Activated naive CD8-positive, alpha-beta T cell treated with anti-CD3 and anti-CD28 coated beads, Interleukin-2, amount 10 ng/mL, durations not matched to agents 7 days and 5 days (primary cell): ENCODE data around the gene NR6A1. TPM values are rescaled to one million over a fixed set of nuclear protein-coding genes. Genes with fewer than 3 reads are reported as not detected.

Experiments used
- ATAC-seq: fragments of 150-1000 bp; cut with Tn5 transposase; one replicate; pipeline ENCODE4 v1.10.0; 2021; ENCODE audit warnings: low read depth, moderate library complexity
- POLR2A ChIA-PET: fragments of 350-600 bp; sonication (Branson Sonifier 250); formaldehyde crosslinking; loops from one replicate; lab custom pipeline; 2021; ENCODE audit warnings: antibody characterized with exemption; lab: Charles Lee
- DNase-seq: peaks from one replicate; pipeline ENCODE4 v3.0.0; 2021
- H3K27ac Mint-ChIP-seq: one replicate; pipeline ENCODE4 v1.8.0; 2022; ENCODE audit warnings: mild to moderate bottlenecking, mixed read lengths
- H3K27me3 Mint-ChIP-seq: one replicate; pipeline ENCODE4 v1.8.0; 2022; ENCODE audit warnings: mild to moderate bottlenecking, moderate library complexity, mixed read lengths
- H3K36me3 Mint-ChIP-seq: one replicate; pipeline ENCODE4 v1.8.0; 2021; ENCODE audit warnings: mild to moderate bottlenecking, mixed read lengths
- H3K4me1 Mint-ChIP-seq: one replicate; pipeline ENCODE4 v1.8.0; 2021; ENCODE audit warnings: mixed read lengths
- H3K4me3 Mint-ChIP-seq: one replicate; pipeline ENCODE4 v1.8.0; 2022; ENCODE audit warnings: mild to moderate bottlenecking, moderate library complexity, mixed read lengths
- H3K9me3 Mint-ChIP-seq: one replicate; pipeline ENCODE4 v1.8.0; 2021; ENCODE audit warnings: mixed read lengths
- total RNA-seq, 2 experiments: library from RNA; stranded (reverse); gene quantifications; one replicate each; pipeline ENCODE4 v1.2.3, GENCODE V29; 2021

The NR6A1 gene
- total RNA-seq, 2 experiments from 2014 or later = 0.06 to 0.11 TPM

DNA sequence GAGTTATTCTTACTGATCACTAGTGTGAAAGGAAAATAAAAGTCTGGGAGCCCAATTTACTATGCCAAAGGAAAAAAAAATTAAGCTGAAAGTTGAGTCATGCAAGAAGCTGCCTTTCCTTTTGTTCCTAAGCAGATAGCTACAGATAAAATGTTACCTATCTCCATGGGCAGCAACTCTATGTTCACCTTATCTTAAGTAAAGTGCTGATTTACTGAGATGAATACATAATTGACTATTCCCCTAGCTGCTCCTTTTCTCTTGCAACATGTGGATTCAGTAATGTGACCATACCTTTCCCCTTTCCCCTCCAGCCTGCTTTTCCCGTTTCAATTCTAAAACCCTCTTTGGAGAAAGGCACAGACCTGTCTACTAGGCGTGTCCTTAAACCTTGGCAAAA lies 201.2 kb downstream of the NR6A1 start:
- H3K36me3 Mint-ChIP-seq = no peaks in the 10 kb centered on the region
- POLR2A ChIA-PET = interaction anchor here (0.6 kb wide), 1 partner anchor 656 kb away, joined by 3 read pairs; no protein-coding TSS in a partner anchor

GRCh38 chr9:124567362-124567761 lies 203.7 kb downstream of the NR6A1 start:
- ATAC-seq = no peak
- DNase-seq = no peak
- H3K27ac Mint-ChIP-seq = no peak overlapping the region
- POLR2A ChIA-PET = no interaction called here
- peaks cover 25% of the 10 kb centered on the region for H3K27me3 Mint-ChIP-seq
- H3K9me3 Mint-ChIP-seq = no peaks in the 10 kb centered on the region
- no peaks in the 10 kb centered on the region for H3K36me3 Mint-ChIP-seq
- H3K4me1 Mint-ChIP-seq = no peaks in the 10 kb centered on the region
- H3K4me3 Mint-ChIP-seq = no peak overlapping the region

More for the DNA sequence above, 201.2 kb downstream of the NR6A1 start:
- DNase-seq (no peak), ATAC-seq (no peak)
- no peaks in the 10 kb centered on the region for H3K4me1 Mint-ChIP-seq
- no peak overlapping the region for H3K4me3 Mint-ChIP-seq
- no peaks in the 10 kb centered on the region for H3K9me3 Mint-ChIP-seq
- no peak overlapping the region for H3K27ac Mint-ChIP-seq
- H3K27me3 Mint-ChIP-seq = peaks cover 28% of the 10 kb centered on the region

DNA sequence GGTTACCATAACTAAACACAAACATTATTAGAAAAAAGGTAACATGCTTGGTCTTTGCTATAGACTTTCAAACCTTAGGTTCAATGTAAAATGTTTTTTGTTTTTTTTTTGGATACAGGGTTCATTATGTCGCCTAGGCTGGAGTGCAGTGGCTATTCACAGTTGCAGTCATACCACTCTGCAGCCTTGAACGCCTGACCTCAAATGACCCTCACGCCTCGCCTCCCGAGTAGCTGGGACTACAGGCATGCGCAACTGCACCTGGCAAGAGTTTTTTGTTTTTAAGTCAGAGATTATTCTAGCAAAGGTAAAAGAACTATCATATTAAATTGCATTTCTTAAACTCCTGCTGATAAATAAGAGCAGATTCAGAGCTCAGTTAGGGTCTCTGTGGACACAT lies 208.8 kb downstream of the NR6A1 start:
- Mint-ChIP-seq H3K9me3 (no peaks in the 10 kb centered on the region), H3K36me3 (no peaks in the 10 kb centered on the region), H3K4me1 (no peaks in the 10 kb centered on the region), H3K27ac (no peak overlapping the region), H3K4me3 (no peak overlapping the region), H3K27me3 (peaks cover 12% of the 10 kb centered on the region)
- DNase-seq = no peak
- no peak for ATAC-seq
- POLR2A ChIA-PET = no interaction called here

GRCh38 chr9:124559871-124560270 lies 211.2 kb downstream of the NR6A1 start:
- ATAC-seq = no peak
- no peak overlapping the region for H3K4me3 Mint-ChIP-seq

DNA sequence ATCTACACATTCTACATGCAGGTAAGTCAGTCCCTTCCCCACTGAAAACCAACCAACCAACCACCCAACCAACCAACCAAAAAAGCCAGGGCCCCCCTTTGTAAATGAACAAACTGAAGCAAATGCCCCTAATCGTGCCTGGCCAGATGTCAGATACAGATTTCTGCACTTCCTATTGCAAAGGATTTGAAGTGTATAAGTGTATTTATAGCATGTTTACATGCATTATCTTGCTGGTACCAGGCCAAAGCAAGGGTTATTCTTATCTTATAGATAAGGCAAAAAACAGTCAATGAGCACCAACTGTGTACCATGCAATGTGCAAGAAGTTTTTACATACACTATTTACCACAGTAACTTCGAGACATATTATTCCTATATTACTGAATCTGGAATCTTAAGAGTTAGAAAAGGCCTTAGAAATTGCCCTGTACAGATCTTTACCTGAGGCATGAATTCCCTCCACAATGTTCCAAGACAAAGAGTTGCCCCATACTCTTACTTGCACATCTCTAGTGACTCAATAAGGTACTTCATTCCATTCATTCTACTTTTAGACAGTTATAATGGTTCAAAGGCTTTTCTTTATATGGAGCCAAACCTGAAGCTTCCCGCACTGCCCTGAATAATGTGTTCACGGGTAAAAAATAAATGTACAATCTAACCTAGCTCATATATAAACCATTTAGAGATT lies 212.2 kb downstream of the NR6A1 start:
- H3K27ac Mint-ChIP-seq = no peak overlapping the region

More at GRCh38 chr9:124559871-124560270, 211.2 kb downstream of the NR6A1 start:
- Mint-ChIP-seq H3K4me1 (no peaks in the 10 kb centered on the region), H3K36me3 (no peaks in the 10 kb centered on the region), H3K27me3 (peaks cover 12% of the 10 kb centered on the region), H3K27ac (no peak overlapping the region), H3K9me3 (no peaks in the 10 kb centered on the region)
- DNase-seq = no peak
- POLR2A ChIA-PET = no interaction called here

DNA sequence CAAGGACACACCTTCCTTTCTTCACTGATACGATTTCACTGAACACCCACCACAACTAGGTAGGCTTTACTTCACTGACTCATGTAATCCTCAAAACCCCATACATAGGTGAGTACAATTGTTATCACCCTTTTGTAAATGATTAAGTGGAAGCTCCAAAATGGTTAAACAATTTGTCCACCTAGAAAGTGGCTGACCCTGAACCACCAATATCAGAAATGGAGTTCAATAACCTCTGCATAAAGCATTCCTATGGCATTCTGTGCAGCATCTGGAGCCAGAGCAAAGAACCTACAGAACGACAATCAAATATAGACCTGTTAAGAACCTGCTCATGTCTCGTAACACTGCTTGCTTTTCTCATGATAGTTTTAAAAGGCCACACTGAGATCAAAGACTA lies 213.2 kb downstream of the NR6A1 start:
- POLR2A ChIA-PET = no interaction called here

More for the DNA sequence above, 212.2 kb downstream of the NR6A1 start:
- DNase-seq = no peak
- H3K4me3 Mint-ChIP-seq = no peak overlapping the region
- no peaks in the 10 kb centered on the region for H3K36me3 Mint-ChIP-seq
- ATAC-seq = no peak
- H3K4me1 Mint-ChIP-seq = no peaks in the 10 kb centered on the region
- POLR2A ChIA-PET = no interaction called here
- H3K27me3 Mint-ChIP-seq = peaks cover 10% of the 10 kb centered on the region
- H3K9me3 Mint-ChIP-seq = no peaks in the 10 kb centered on the region

GRCh38 chr9:124555043-124555442 lies 216.1 kb downstream of the NR6A1 start:
- no peak for ATAC-seq
- H3K27ac Mint-ChIP-seq = no peak overlapping the region
- H3K4me1 Mint-ChIP-seq = no peaks in the 10 kb centered on the region
- no peak overlapping the region for H3K4me3 Mint-ChIP-seq
- H3K36me3 Mint-ChIP-seq = no peaks in the 10 kb centered on the region
- POLR2A ChIA-PET = no interaction called here
- no peaks in the 10 kb centered on the region for H3K9me3 Mint-ChIP-seq
- DNase-seq = no peak
- H3K27me3 Mint-ChIP-seq = no peaks in the 10 kb centered on the region

More for the DNA sequence above, 213.2 kb downstream of the NR6A1 start:
- DNase-seq = no peak
- H3K27me3 Mint-ChIP-seq = peaks cover 3% of the 10 kb centered on the region
- no peaks in the 10 kb centered on the region for H3K36me3 Mint-ChIP-seq
- H3K4me1 Mint-ChIP-seq = no peaks in the 10 kb centered on the region
- no peak overlapping the region for H3K27ac Mint-ChIP-seq
- no peak overlapping the region for H3K4me3 Mint-ChIP-seq
- H3K9me3 Mint-ChIP-seq = no peaks in the 10 kb centered on the region
- ATAC-seq = no peak

DNA sequence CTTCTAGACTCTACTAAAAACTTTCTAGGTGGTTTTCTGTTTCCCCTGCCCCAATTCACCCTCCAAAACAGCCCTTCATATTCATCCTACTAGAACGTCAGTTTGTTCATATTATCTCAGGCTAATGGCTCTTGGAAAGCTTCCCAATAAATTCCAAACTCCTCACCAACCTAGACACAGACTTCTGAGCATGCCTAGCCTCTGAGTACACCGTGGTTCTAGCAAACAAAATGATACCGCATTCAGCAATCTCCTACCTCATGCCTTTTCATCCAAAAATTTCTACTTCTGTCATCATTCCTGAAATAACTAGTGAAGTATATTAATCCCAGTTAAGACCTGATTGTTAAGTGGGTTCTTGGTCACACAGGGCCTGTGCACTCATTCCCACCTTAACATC lies 217.4 kb downstream of the NR6A1 start:
- ATAC-seq = no peak
- POLR2A ChIA-PET = no interaction called here
- Mint-ChIP-seq H3K36me3 (no peaks in the 10 kb centered on the region), H3K27me3 (no peaks in the 10 kb centered on the region), H3K4me1 (peaks cover 5% of the 10 kb centered on the region), H3K9me3 (no peaks in the 10 kb centered on the region), H3K27ac (no peak overlapping the region), H3K4me3 (no peak overlapping the region)
- no peak for DNase-seq

- no peak for DNase-seq
- POLR2A ChIA-PET = no interaction called here
These were observed 218.9 kb downstream of the NR6A1 start for GRCh38 chr9:124552273-124552605.

GRCh38 chr9:124551472-124552272 lies 219.4 kb downstream of the NR6A1 start:
- POLR2A ChIA-PET = no interaction called here
- Mint-ChIP-seq H3K36me3 (no peaks in the 10 kb centered on the region), H3K9me3 (no peaks in the 10 kb centered on the region), H3K4me1 (peaks cover 10% of the 10 kb centered on the region), H3K4me3 (no peak overlapping the region), H3K27ac (no peak overlapping the region), H3K27me3 (no peaks in the 10 kb centered on the region)
- DNase-seq (peak; percentile 39), ATAC-seq (peak; percentile 84)

More at GRCh38 chr9:124552273-124552605, 218.9 kb downstream of the NR6A1 start:
- Mint-ChIP-seq H3K27ac (no peak overlapping the region), H3K36me3 (no peaks in the 10 kb centered on the region), H3K27me3 (no peaks in the 10 kb centered on the region), H3K4me1 (peaks cover 10% of the 10 kb centered on the region), H3K4me3 (no peak overlapping the region), H3K9me3 (no peaks in the 10 kb centered on the region)
- no peak for ATAC-seq

GRCh38 chr9:124550072-124550471 lies 221.0 kb downstream of the NR6A1 start:
- POLR2A ChIA-PET = no interaction called here
- no peak overlapping the region for H3K4me3 Mint-ChIP-seq
- peaks cover 2% of the 10 kb centered on the region for H3K27me3 Mint-ChIP-seq
- DNase-seq (no peak), ATAC-seq (no peak)
- no peaks in the 10 kb centered on the region for H3K36me3 Mint-ChIP-seq
- no peak overlapping the region for H3K27ac Mint-ChIP-seq
- no peaks in the 10 kb centered on the region for H3K9me3 Mint-ChIP-seq
- peaks cover 10% of the 10 kb centered on the region for H3K4me1 Mint-ChIP-seq

DNA sequence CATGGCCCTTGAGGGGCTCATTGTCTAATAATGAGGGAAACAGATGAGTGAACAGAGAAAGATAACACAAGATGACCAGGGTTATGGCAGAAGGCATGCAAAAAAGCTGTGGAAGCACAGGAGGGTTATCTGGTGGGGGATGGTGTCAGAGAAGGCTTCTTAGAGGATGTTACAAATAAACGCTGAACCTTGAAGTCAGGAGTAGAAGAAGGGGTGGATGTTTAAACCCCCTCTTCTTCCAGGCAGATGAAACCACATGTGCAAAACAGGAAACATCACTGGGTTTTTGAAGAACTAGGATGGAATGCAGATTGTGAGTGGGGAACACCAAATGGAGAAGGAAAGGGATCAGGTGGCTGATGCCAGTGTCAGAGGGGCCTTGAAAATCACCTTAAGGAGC lies 222.1 kb downstream of the NR6A1 start:
- Mint-ChIP-seq H3K27me3 (peaks cover 2% of the 10 kb centered on the region), H3K4me1 (peaks cover 10% of the 10 kb centered on the region), H3K27ac (no peak overlapping the region), H3K4me3 (no peak overlapping the region), H3K9me3 (no peaks in the 10 kb centered on the region), H3K36me3 (no peaks in the 10 kb centered on the region)
- POLR2A ChIA-PET = interaction anchor here (0.6 kb wide), 1 partner anchor 376 kb away, joined by 3 read pairs; no protein-coding TSS in a partner anchor
- ATAC-seq (no peak), DNase-seq (no peak)

DNA sequence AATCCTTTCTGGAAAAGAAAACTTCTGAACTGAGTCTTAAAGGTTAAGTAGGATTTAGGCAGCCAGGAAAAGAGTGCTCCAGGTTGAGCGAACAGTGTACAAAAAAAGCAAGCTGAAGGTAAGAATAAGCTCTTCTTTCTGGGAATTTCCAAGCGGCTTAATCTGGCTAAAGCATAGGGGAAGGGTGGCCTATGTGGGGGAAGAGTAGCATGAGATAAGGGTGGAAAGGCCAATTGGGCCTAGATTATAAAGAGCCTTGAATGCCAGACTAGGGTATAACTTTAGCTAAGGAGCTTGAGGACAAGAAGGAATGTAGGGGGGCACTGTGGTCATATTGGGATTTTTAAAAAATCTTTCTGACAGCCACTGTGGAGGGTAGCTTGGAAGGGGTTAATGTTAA lies 226.6 kb downstream of the NR6A1 start:
- Mint-ChIP-seq H3K36me3 (no peaks in the 10 kb centered on the region), H3K27me3 (peaks cover 17% of the 10 kb centered on the region), H3K27ac (no peak overlapping the region), H3K4me1 (peaks cover 11% of the 10 kb centered on the region), H3K4me3 (no peak overlapping the region), H3K9me3 (no peaks in the 10 kb centered on the region)
- no peak for DNase-seq
- POLR2A ChIA-PET = no interaction called here
- no peak for ATAC-seq

DNA sequence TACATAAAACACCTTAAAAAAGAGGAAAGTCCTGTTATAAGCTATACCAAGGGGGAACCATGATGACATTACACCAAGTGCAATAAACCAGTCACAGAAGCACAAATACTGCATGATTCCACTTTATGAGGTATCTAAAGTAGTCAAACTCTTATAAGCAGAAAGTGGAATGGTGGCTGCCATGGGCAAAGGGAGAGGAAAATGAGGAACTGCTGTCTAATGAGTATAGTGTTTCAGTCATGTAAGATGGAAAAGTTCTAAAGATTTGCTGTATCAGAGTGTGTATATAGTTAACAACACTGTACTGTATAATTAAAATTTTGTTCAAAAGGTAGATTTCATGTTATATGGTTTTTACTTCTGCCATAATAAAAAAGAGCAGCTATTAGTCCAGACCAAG lies 229.3 kb downstream of the NR6A1 start:
- H3K27ac Mint-ChIP-seq = no peak overlapping the region
- H3K9me3 Mint-ChIP-seq = no peaks in the 10 kb centered on the region
- POLR2A ChIA-PET = no interaction called here
- no peak for ATAC-seq
- H3K4me3 Mint-ChIP-seq = no peak overlapping the region
- no peaks in the 10 kb centered on the region for H3K36me3 Mint-ChIP-seq
- H3K4me1 Mint-ChIP-seq = peaks cover 1% of the 10 kb centered on the region
- peaks cover 17% of the 10 kb centered on the region for H3K27me3 Mint-ChIP-seq
- DNase-seq = no peak
